K562 (cell line): ENCODE results near the gene VPS26A. TPM values are rescaled to one million over a fixed set of nuclear protein-coding genes. Genes with fewer than 3 reads are reported as not detected.

ENCODE experiments used
- ARID2 ChIP-seq: fragments of 450-650 bp; IDR thresholded peaks from 2 replicates; pipeline ENCODE4 v1.6.1; 2017; ENCODE audit warnings: antibody characterized with exemption, mild to moderate bottlenecking
- ATF1 ChIP-seq, 2 experiments: fragments of 450-650 bp in 1 of 2; IDR thresholded peaks; 2 replicates each; pipeline ENCODE4 v1.6.1; 2016; ENCODE audit warnings: missing compliant biosample characterization in 1 of 2, missing genetic modification characterization in 1 of 2
- BDP1 ChIP-seq: IDR thresholded peaks from 3 replicates; pipeline ENCODE4 v1.6.1; 2011; ENCODE audit not compliant: insufficient read length, insufficient read depth
- ETS1 ChIP-seq: conservative IDR thresholded peaks from 2 replicates; pipeline ENCODE4 v1.6.1; 2011; ENCODE audit warnings: low read depth, mild to moderate bottlenecking, low read length; ENCODE audit not compliant: control insufficient read depth
- ILK ChIP-seq: fragments of 450-650 bp; IDR thresholded peaks from 2 replicates; pipeline ENCODE4 v1.6.1; 2016; ENCODE audit warnings: missing genetic modification characterization, low read depth, mild to moderate bottlenecking, missing compliant biosample characterization, moderate library complexity, borderline replicate concordance
- IRF2 ChIP-seq: sonication (generic); formaldehyde crosslinking; IDR thresholded peaks from 2 replicates; pipeline ENCODE4 v1.8.1; 2022; ENCODE audit warnings: mild to moderate bottlenecking, missing genetic modification reagents
- MNT ChIP-seq, 2 experiments: fragments of 450-650 bp; conservative IDR thresholded peaks; 2 replicates each; pipeline ENCODE4 v1.6.1; 2017; ENCODE audit warnings: mild to moderate bottlenecking in 2 of 2, moderate library complexity in 2 of 2
- PML ChIP-seq: IDR thresholded peaks from 2 replicates; pipeline ENCODE4 v1.6.1; 2012; ENCODE audit warnings: low read length, inconsistent platforms
- POLR2AphosphoS5 ChIP-seq: IDR thresholded peaks from 2 replicates; pipeline ENCODE4 v1.6.1; 2011; ENCODE audit warnings: mild to moderate bottlenecking, low read depth, low read length, moderate library complexity; ENCODE audit not compliant: control insufficient read depth, insufficient read depth
- SMAD4 ChIP-seq: fragments of 250-450 bp; sonication (Bioruptor Pico); conservative IDR thresholded peaks from 2 replicates; pipeline ENCODE4 v1.8.0; 2021; ENCODE audit warnings: inconsistent platforms, mild to moderate bottlenecking, moderate library complexity
- SOX6 ChIP-seq: fragments of 450-650 bp; IDR thresholded peaks from 2 replicates; pipeline ENCODE4 v1.6.1; 2014; ENCODE audit warnings: mild to moderate bottlenecking
- ZNF253 ChIP-seq: fragments of 250-450 bp; sonication (Bioruptor Pico); conservative IDR thresholded peaks from 2 replicates; pipeline ENCODE4 v1.6.1; 2021; ENCODE audit warnings: mild to moderate bottlenecking
- ZNF318 ChIP-seq, 2 experiments: fragments of 450-650 bp; IDR thresholded peaks; 2 replicates each; pipeline ENCODE4 v1.6.1; 2016; ENCODE audit warnings: mild to moderate bottlenecking in 2 of 2, borderline replicate concordance in 1 of 2, low read depth in 1 of 2, moderate library complexity in 1 of 2
- polyA plus RNA-seq, 8 experiments: library from polyadenylated mRNA; depleted of rRNA in 4 of 8; stranded (reverse) in 5 of 8; unstranded in 3 of 8; fragments of >200 nt; fragmentation: Nextera tagmentation in 2 of 8; fragmentation: Illumina TruSeq in 1 of 8; extraction: Ambion mirVana in 2 of 8; extraction: Trizol in 1 of 8; gene quantifications; 2 replicates each; pipeline versions ENCODE4 v1.2.1 to v1.2.3, GENCODE V29; 2011 to 2014; ENCODE audit warnings: inconsistent platforms in 1 of 8, missing spikeins in 1 of 8
- total RNA-seq, 7 experiments: library from RNA; depleted of rRNA in 6 of 7; stranded (reverse); fragments of >200 nt in 6 of 7; fragmentation: Illumina TruSeq in 2 of 7; extraction: Trizol in 2 of 7; gene quantifications; 2 replicates each; pipeline versions ENCODE4 v1.2.1 to v1.2.3, GENCODE V29; 2011 to 2021; ENCODE audit warnings: low replicate concordance in 1 of 7

VPS26A gene
- total and polyA plus RNA-seq, 9 of the 15 experiments (the other 6 are each of a cell fraction or from before 2014, with no cell fraction given), result 47.1 to 137 (median 69.3) TPM

GRCh38 chr10:69179743-69180524, 56.0 kb downstream of the VPS26A start, which contains the start of gene SUPV3L1 (continued):
- peak in 1 of 2 experiments; percentile 64; a peak in 1 of 4 replicates for TF ChIP-seq ZNF318 (IDR thresholded peaks at IDR 0.05; ENCODE audit: borderline replicate concordance in 1 of 2, low read depth in 1 of 2)
- TF ChIP-seq IRF2, result no peak
- TF ChIP-seq MNT (conservative IDR thresholded peaks at IDR 0.05), result peak; percentile 100
- peak; percentile 16; the same call in 1 of the 2 replicates for TF ChIP-seq ILK
- TF ChIP-seq SMAD4, result no peak; the same call in none of the 2 replicates
- TF ChIP-seq POLR2AphosphoS5, result peak; percentile 85
- no peak for TF ChIP-seq BDP1
- TF ChIP-seq ATF1 (CRISPR knock-in tag; IDR thresholded peaks at IDR 0.05), result peak; percentile 96
- peak; percentile 100 for TF ChIP-seq ATF1 (tag; IDR thresholded peaks at IDR 0.05)
- no peak for TF ChIP-seq ARID2
- peak; percentile 45 for TF ChIP-seq SOX6
- peak; percentile 83 for TF ChIP-seq ETS1
- peak; percentile 82 for TF ChIP-seq PML
- no peak for TF ChIP-seq ZNF253
